HCT116 (cell line): ENCODE measurements around the gene BEND6. TPM values are rescaled to one million over a fixed set of nuclear protein-coding genes. Genes with fewer than 3 reads are reported as not detected.
"Not testable (repeated sequence)": the region's sequence is repeated elsewhere in the genome, so short reads cannot be mapped to it uniquely, and the experiment has no call there.

Experiments
- ATAC-seq: fragments of 200-7000 bp; cut with Tn5 transposase; 2 replicates; pipeline ENCODE4 v1.9.1; 2020; ENCODE audit warnings: mild to moderate bottlenecking, moderate library complexity
- BruUV-seq: library from RNA; stranded (reverse); fragments of 400-500 nt; replicated peaks from 2 replicates; lab custom pipeline; 2021; lab: Mats Ljungman, UMichigan
- CTCF ChIA-PET: fragments of 300-600 bp; sonication (Branson Sonifier 250); formaldehyde crosslinking; loops from one replicate; lab custom pipeline; 2021; ENCODE audit warnings: antibody characterized with exemption; lab: Charles Lee
- POLR2A ChIA-PET: fragments of 300-600, 350-600 bp; sonication (Branson Sonifier 250); formaldehyde crosslinking; loops from one replicate; lab custom pipeline; 2021; ENCODE audit warnings: antibody characterized with exemption; lab: Charles Lee
- RAD21 ChIA-PET, 2 experiments: fragments of 300-600 bp; sonication (Branson Sonifier 250); formaldehyde crosslinking; loops; one replicate each; lab custom pipeline; 2023; ENCODE audit warnings: low total read pairs in 2 of 2; ENCODE audit not compliant: uncharacterized antibody in 2 of 2, unreplicated experiment in 2 of 2, low non-redundant PET in 1 of 2; lab: Charles Lee
- DNase-seq: peaks from one replicate; pipeline ENCODE4 v3.0.0-alpha.2; 2010; ENCODE audit warnings: low read depth, low spot score
- H2AFZ ChIP-seq: fragments of 200-600 bp; shearing (Covaris generic), sonication (generic); 2 replicates; pipeline ENCODE4 v1.6.1; 2017; ENCODE audit warnings: low read depth, mixed run types, mixed read lengths, antibody characterized with exemption, low read length; ENCODE audit not compliant: poor library complexity, severe bottlenecking
- H3K27ac ChIP-seq: 2 replicates; pipeline ENCODE4 v1.5.1; 2012; ENCODE audit warnings: low read depth, low read length
- H3K27me3 ChIP-seq: fragments of 200-600 bp; sonication (generic); 2 replicates; pipeline ENCODE4 v1.6.1; 2016; ENCODE audit warnings: mixed run types, low read length, mixed read lengths; ENCODE audit not compliant: insufficient read depth
- H3K36me3 ChIP-seq, 2 experiments: fragments of 200-500 bp in 1 of 2; fragments of 200-600 bp in 1 of 2; sonication (Bioruptor generic) in 1 of 2; sonication (generic) in 1 of 2; 2 replicates each; pipeline versions ENCODE4 v1.5.1 to v1.6.1; 2014 to 2016; ENCODE audit warnings: low read length in 2 of 2, inconsistent platforms in 1 of 2, mixed read lengths in 1 of 2, mixed run types in 1 of 2; ENCODE audit not compliant: insufficient read depth in 2 of 2, control insufficient read depth in 1 of 2
- H3K4me1 ChIP-seq, 2 experiments: fragments of 200-600 bp in 1 of 2; sonication (generic) in 1 of 2; 2 replicates each; pipeline versions ENCODE4 v1.5.1 to v1.6.1; 2012 to 2017; ENCODE audit warnings: low read length in 2 of 2, inconsistent platforms in 1 of 2, mild to moderate bottlenecking in 1 of 2, mixed read lengths in 1 of 2, mixed run types in 1 of 2, moderate library complexity in 1 of 2; ENCODE audit not compliant: insufficient read depth in 2 of 2, control insufficient read depth in 1 of 2
- H3K4me2 ChIP-seq: fragments of 200-600 bp; sonication (generic); 2 replicates; pipeline ENCODE4 v1.6.1; 2017; ENCODE audit warnings: mixed run types, low read length, mixed read lengths
- H3K4me3 ChIP-seq, 2 experiments: fragments of 200-600 bp in 1 of 2; sonication (generic) in 1 of 2; replicated peaks in 1 of 2; 2 replicates each; pipeline ENCODE4 v1.5.1; 2011 to 2016; ENCODE audit warnings: low read length in 2 of 2, control low read depth in 1 of 2, low read depth in 1 of 2, mild to moderate bottlenecking in 1 of 2, mixed read lengths in 1 of 2, mixed run types in 1 of 2
- H3K79me2 ChIP-seq: fragments of 200-600 bp; sonication (generic); 2 replicates; pipeline ENCODE4 v1.6.1; 2017; ENCODE audit warnings: mild to moderate bottlenecking, mixed run types, low read length, moderate library complexity, mixed read lengths; ENCODE audit not compliant: insufficient read depth
- H3K9ac ChIP-seq: fragments of 200-600 bp; sonication (generic); 2 replicates; pipeline ENCODE4 v1.6.1; 2016; ENCODE audit warnings: low read length, mixed read lengths
- H3K9me2 ChIP-seq: fragments of 200-600 bp; sonication (generic), shearing (Covaris generic); 2 replicates; pipeline ENCODE4 v1.6.1; 2017; ENCODE audit warnings: mixed run types, mild to moderate bottlenecking, moderate library complexity; ENCODE audit not compliant: insufficient read depth
- H3K9me3 ChIP-seq, 2 experiments: fragments of 200-500 bp in 1 of 2; fragments of 200-600 bp in 1 of 2; sonication (Bioruptor generic) in 1 of 2; sonication (generic) in 1 of 2; 2 replicates each; pipeline ENCODE4 v1.6.1; 2014 to 2017; ENCODE audit warnings: low read length in 2 of 2, mixed read lengths in 2 of 2, inconsistent platforms in 1 of 2, low read depth in 1 of 2, mild to moderate bottlenecking in 1 of 2, mixed run types in 1 of 2, moderate library complexity in 1 of 2; ENCODE audit not compliant: control insufficient read depth in 1 of 2, insufficient read depth in 1 of 2
- H4K20me1 ChIP-seq: fragments of 200-600 bp; sonication (generic), shearing (Covaris generic); 2 replicates; pipeline ENCODE4 v1.6.1; 2017; ENCODE audit warnings: mixed run types, mild to moderate bottlenecking, moderate library complexity; ENCODE audit not compliant: insufficient read depth
- CEBPB ChIP-seq: IDR thresholded peaks from 2 replicates; pipeline ENCODE4 v1.6.1; 2012; ENCODE audit warnings: low read depth
- CTCF ChIP-seq, 3 experiments: fragments of 200-600 bp in 1 of 3; sonication (generic) in 1 of 3; IDR thresholded peaks in 2 of 3; conservative IDR thresholded peaks in 1 of 3; 2 replicates each; pipeline ENCODE4 v1.5.1; 2012 to 2017; ENCODE audit warnings: low read depth in 2 of 3, low read length in 2 of 3, antibody characterized with exemption in 1 of 3, borderline replicate concordance in 1 of 3, control low read depth in 1 of 3, mild to moderate bottlenecking in 1 of 3, mixed read lengths in 1 of 3, mixed run types in 1 of 3, moderate library complexity in 1 of 3; ENCODE audit not compliant: insufficient read depth in 1 of 3
- EGR1 ChIP-seq: IDR thresholded peaks from 2 replicates; pipeline ENCODE4 v1.6.1; 2012; ENCODE audit warnings: low read depth
- ELF1 ChIP-seq: IDR thresholded peaks from 2 replicates; pipeline ENCODE4 v1.6.1; 2012; ENCODE audit warnings: low read depth, borderline replicate concordance
- JUND ChIP-seq: IDR thresholded peaks from 2 replicates; pipeline ENCODE4 v1.6.1; 2012
- TCF7L2 ChIP-seq: IDR thresholded peaks from 2 replicates; pipeline ENCODE4 v1.7.0; 2011; ENCODE audit warnings: borderline replicate concordance, inconsistent platforms; ENCODE audit not compliant: insufficient read depth, insufficient read length; ENCODE audit errors: extremely low read depth
- ZBTB33 ChIP-seq: IDR thresholded peaks from 2 replicates; pipeline ENCODE4 v1.6.1; 2011; ENCODE audit warnings: mild to moderate bottlenecking, low read length, moderate library complexity; ENCODE audit not compliant: insufficient replicate concordance; ENCODE audit errors: extremely low read depth
- intact Hi-C: fragments of 100-400 bp; cut with micrococcal nuclease; formaldehyde crosslinking; loops from 2 replicates; pipeline ENCODE4 v1.10.0; 2022
- total RNA-seq: library from RNA; stranded (reverse); gene quantifications from one replicate; pipeline ENCODE4 v1.2.1, GENCODE V29; 2021; ENCODE audit not compliant: unreplicated experiment

BEND6 gene
- total RNA-seq, 1 experiment from 2014 or later, result 4.0 TPM

GRCh38 chr6:56999049-56999448, 44.1 kb downstream of the BEND6 start:
- Histone ChIP-seq H3K27ac (no peak overlapping the region), H3K9me2 (no peaks in the 10 kb centered on the region), H3K4me1 (no peaks in the 10 kb centered on the region), H2AFZ (no peak overlapping the region), H3K4me2 (no peak overlapping the region), H3K27me3 (no peaks in the 10 kb centered on the region), H3K9me3 (peaks cover 0 to 5% of the 10 kb centered on the region in 2 experiments; a peak in 2 of 4 replicates), H3K4me3 (no peak overlapping the region), H3K9ac (no peak overlapping the region), H3K36me3 (no peaks in the 10 kb centered on the region), H4K20me1 (no peaks in the 10 kb centered on the region), H3K79me2 (no peaks in the 10 kb centered on the region)
- RAD21 ChIA-PET, result no interaction called here
- DNase-seq (no peak), ATAC-seq (no peak)
- no peak for TF ChIP-seq ELF1
- TF ChIP-seq EGR1, result no peak
- TF ChIP-seq TCF7L2, result no peak
- TF ChIP-seq CTCF (IDR thresholded peaks at IDR 0.05 in 2 of 3, conservative IDR thresholded peaks at IDR 0.05 in 1 of 3; ENCODE audit: borderline replicate concordance in 1 of 3, insufficient read depth in 1 of 3, low read depth in 2 of 3, low read length in 2 of 3), result no peak
- no peak for TF ChIP-seq CEBPB
- no peak for TF ChIP-seq ZBTB33
- no peak for TF ChIP-seq JUND
- BruUV-seq, result no TSS peak
- POLR2A ChIA-PET, result interaction anchor here (0.8 kb wide), 1 partner anchor 35 kb away, joined by 3 read pairs; no protein-coding TSS in a partner anchor
- CTCF ChIA-PET, result no interaction called here
- intact Hi-C loops, result no loop called here

GRCh38 chr6:56999748-57000147, 44.8 kb downstream of the BEND6 start:
- ATAC-seq, H2AFZ ChIP-seq, RAD21 ChIA-PET, H3K36me3 ChIP-seq, CTCF ChIA-PET, H4K20me1 ChIP-seq, H3K27ac ChIP-seq, H3K4me1 ChIP-seq, DNase-seq, H3K4me2 ChIP-seq, H3K79me2 ChIP-seq, intact Hi-C loops, H3K27me3 ChIP-seq, H3K9me2 ChIP-seq, H3K9me3 ChIP-seq, BruUV-seq, H3K4me3 ChIP-seq, H3K9ac ChIP-seq: not testable (repeated sequence)
- POLR2A ChIA-PET, result interaction anchor here (0.8 kb wide), 1 partner anchor 36 kb away, joined by 3 read pairs; no protein-coding TSS in a partner anchor
